Gastroesophageal sphincter (tissue), 3 donors: ENCODE data around the gene TMEM131.

Experiments
- EP300 ChIP-seq: sonication (generic); formaldehyde crosslinking; IDR thresholded peaks from one replicate; pipeline ENCODE4 v1.6.1; 2017; ENCODE audit warnings: antibody characterized with exemption, mild to moderate bottlenecking
- POLR2A ChIP-seq, 2 donors: fragments of 450-650 bp; IDR thresholded peaks; one replicate each; pipeline ENCODE4 v1.6.1; 2017; ENCODE audit warnings: antibody characterized with exemption in 2 of 2, mild to moderate bottlenecking in 2 of 2, moderate library complexity in 1 of 2
- POLR2AphosphoS5 ChIP-seq: sonication (generic); formaldehyde crosslinking; IDR thresholded peaks from one replicate; pipeline ENCODE4 v1.6.1; 2017; ENCODE audit warnings: antibody characterized with exemption
- TF ChIP-seq, protein P1 (sequence below), 4 experiments: fragments of 200-600 bp in 2 of 4; fragments of 450-650 bp in 2 of 4; sonication (generic) in 1 of 4; IDR thresholded peaks; one replicate each; pipeline ENCODE4 v1.5.1; 2017 to 2019; ENCODE audit warnings: antibody characterized with exemption in 4 of 4, mild to moderate bottlenecking in 2 of 4, moderate library complexity in 2 of 4

DNA sequence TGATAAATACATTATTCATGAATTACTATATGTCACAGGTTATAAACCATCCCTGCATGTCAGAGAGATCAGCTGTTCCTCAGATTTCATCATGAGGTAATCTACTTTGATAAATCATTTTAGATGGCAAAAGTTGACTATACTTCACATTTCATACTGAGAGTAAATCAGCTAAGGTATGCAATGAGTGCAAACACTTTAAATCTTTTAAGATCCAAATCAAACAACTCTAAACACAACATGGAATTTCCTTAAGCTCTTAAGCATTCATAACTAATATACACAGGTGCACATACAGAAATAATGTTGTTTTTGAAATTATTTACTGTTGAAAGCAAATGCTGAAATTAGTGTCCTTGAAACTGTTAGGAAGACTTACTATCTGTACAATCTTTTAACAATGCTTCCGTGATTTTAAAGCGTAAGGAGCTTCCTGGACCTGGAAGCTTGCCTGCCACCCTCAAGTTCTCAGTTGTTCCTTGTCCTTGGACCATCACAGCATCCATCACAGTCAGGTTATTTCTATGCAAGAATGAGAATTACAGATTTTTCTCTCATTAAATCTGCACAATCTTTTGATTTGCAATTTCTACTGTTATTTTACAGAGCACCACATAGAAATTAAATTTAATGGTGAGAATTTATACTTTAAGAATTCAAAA, 199.2 kb downstream of the TMEM131 start:
- TF ChIP-seq POLR2A (IDR thresholded peaks at IDR 0.05) (no peak), POLR2AphosphoS5 (no peak), EP300 (no peak)
- TF ChIP-seq, protein P1, sequence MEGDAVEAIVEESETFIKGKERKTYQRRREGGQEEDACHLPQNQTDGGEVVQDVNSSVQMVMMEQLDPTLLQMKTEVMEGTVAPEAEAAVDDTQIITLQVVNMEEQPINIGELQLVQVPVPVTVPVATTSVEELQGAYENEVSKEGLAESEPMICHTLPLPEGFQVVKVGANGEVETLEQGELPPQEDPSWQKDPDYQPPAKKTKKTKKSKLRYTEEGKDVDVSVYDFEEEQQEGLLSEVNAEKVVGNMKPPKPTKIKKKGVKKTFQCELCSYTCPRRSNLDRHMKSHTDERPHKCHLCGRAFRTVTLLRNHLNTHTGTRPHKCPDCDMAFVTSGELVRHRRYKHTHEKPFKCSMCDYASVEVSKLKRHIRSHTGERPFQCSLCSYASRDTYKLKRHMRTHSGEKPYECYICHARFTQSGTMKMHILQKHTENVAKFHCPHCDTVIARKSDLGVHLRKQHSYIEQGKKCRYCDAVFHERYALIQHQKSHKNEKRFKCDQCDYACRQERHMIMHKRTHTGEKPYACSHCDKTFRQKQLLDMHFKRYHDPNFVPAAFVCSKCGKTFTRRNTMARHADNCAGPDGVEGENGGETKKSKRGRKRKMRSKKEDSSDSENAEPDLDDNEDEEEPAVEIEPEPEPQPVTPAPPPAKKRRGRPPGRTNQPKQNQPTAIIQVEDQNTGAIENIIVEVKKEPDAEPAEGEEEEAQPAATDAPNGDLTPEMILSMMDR (IDR thresholded peaks at IDR 0.05), result no peak
